Stimulated activated CD8-positive, alpha-beta memory T cell treated with anti-CD3 and anti-CD28 coated beads, Interleukin-15, amount 100 ng/mL, for 24 hours (primary cell): ENCODE data around the gene SUMF2.
"Not testable (repeated sequence)": the region's sequence is repeated elsewhere in the genome, so short reads cannot be mapped to it uniquely, and the experiment has no call there.

Experiments used
- DNase-seq: peaks from one replicate; pipeline ENCODE4 v3.0.0-alpha.2; 2020; ENCODE audit warnings: low read depth

Gene SUMF2

GRCh38 chr7:56062382-56062781 is 1.7 kb upstream of the SUMF2 start:
- no peak for DNase-seq

- no peak for DNase-seq
Observed at GRCh38 chr7:56063500-56063881, 595 bp upstream of the SUMF2 start.

GRCh38 chr7:56066376-56066775 is 2.3 kb downstream of the SUMF2 start:
- DNase-seq = not testable (repeated sequence)

GRCh38 chr7:56074371-56074791 is 10.3 kb downstream of the SUMF2 start:
- DNase-seq = peak; percentile 40

- DNase-seq = no peak
Observed at GRCh38 chr7:56077681-56078080, 13.6 kb downstream of the SUMF2 start.

- DNase-seq = no peak
Observed at GRCh38 chr7:56078196-56078595, 14.1 kb downstream of the SUMF2 start.

- no peak for DNase-seq
Observed at GRCh38 chr7:56079450-56080185, 15.5 kb downstream of the SUMF2 start.

GRCh38 chr7:56080726-56081435 is 16.8 kb downstream of the SUMF2 start:
- DNase-seq = not testable (repeated sequence)

- no peak for DNase-seq
Observed at GRCh38 chr7:56081626-56082340, 17.7 kb downstream of the SUMF2 start.

- no peak for DNase-seq
Observed at GRCh38 chr7:56083150-56083785, 19.2 kb downstream of the SUMF2 start.

GRCh38 chr7:56086761-56087160 is 22.7 kb downstream of the SUMF2 start:
- DNase-seq = no peak

GRCh38 chr7:56087445-56087844 is 23.4 kb downstream of the SUMF2 start:
- DNase-seq = no peak

GRCh38 chr7:56091591-56091990 is 27.5 kb downstream of the SUMF2 start:
- DNase-seq = no peak

GRCh38 chr7:56092388-56092787 is 28.3 kb downstream of the SUMF2 start:
- DNase-seq = not testable (repeated sequence)

GRCh38 chr7:56092789-56093531 is 28.9 kb downstream of the SUMF2 start, which contains the start of gene PHKG1:
Gene PHKG1, minus strand, starts transcription at chr7:56092952. Its CDS starts 4,011 bp downstream, at chr7:56088941.
- DNase-seq = no peak

GRCh38 chr7:56097700-56098099 is 33.6 kb downstream of the SUMF2 start:
- DNase-seq = no peak

- not testable (repeated sequence) for DNase-seq
Observed at GRCh38 chr7:56098187-56099008, 34.3 kb downstream of the SUMF2 start.

- DNase-seq = no peak
Observed at GRCh38 chr7:56099653-56100052, 35.6 kb downstream of the SUMF2 start.

- DNase-seq = not testable (repeated sequence)
Observed at GRCh38 chr7:56104138-56104537, 40.1 kb downstream of the SUMF2 start.

GRCh38 chr7:56105508-56105907 is 41.4 kb downstream of the SUMF2 start:
- DNase-seq = no peak
